Progenitor cell of endocrine pancreas (in vitro differentiated cells): Measurements from ENCODE around the gene HOXA1. TPM values are rescaled to one million over a fixed set of nuclear protein-coding genes. Genes with fewer than 3 reads are reported as not detected.

Experiments
- DNase-seq: peaks from one replicate; pipeline ENCODE4 v3.0.0; 2021; ENCODE audit warnings: low spot score; ENCODE audit not compliant: unreplicated experiment
- H3K27ac Mint-ChIP-seq: 2 replicates; pipeline ENCODE4 v1.8.0; 2021; ENCODE audit warnings: mild to moderate bottlenecking, moderate library complexity, mixed read lengths
- H3K27me3 Mint-ChIP-seq: 2 replicates; pipeline ENCODE4 v1.8.0; 2021; ENCODE audit warnings: mixed read lengths
- H3K36me3 Mint-ChIP-seq: 2 replicates; pipeline ENCODE4 v1.8.0; 2022; ENCODE audit warnings: mixed read lengths; ENCODE audit not compliant: insufficient read depth
- H3K4me1 Mint-ChIP-seq: 2 replicates; pipeline ENCODE4 v1.8.0; 2021; ENCODE audit warnings: low read depth, mixed read lengths
- H3K4me3 Mint-ChIP-seq: 2 replicates; pipeline ENCODE4 v1.8.0; 2021; ENCODE audit warnings: low read depth, mild to moderate bottlenecking, moderate library complexity, mixed read lengths
- H3K9me3 Mint-ChIP-seq: 2 replicates; pipeline ENCODE4 v1.8.0; 2021; ENCODE audit warnings: low read depth, mixed read lengths
- total RNA-seq: library from RNA; stranded (reverse); gene quantifications from 2 replicates; pipeline ENCODE4 v1.2.1, GENCODE V29; 2021
- TF ChIP-seq, protein P1 (sequence below): fragments of 200-600 bp; sonication (generic); IDR thresholded peaks from one replicate; pipeline ENCODE4 v1.5.0; 2021; ENCODE audit warnings: antibody characterized with exemption, mild to moderate bottlenecking; ENCODE audit not compliant: unreplicated experiment

HOXA1 gene
- total RNA-seq, 1 donor from 2014 or later, result 31.2 TPM

GRCh38 chr7:27101171-27101956 is 5.6 kb upstream of the HOXA1 start:
- H3K9me3 Mint-ChIP-seq, result no peaks in the 10 kb centered on the region
- H3K4me1 Mint-ChIP-seq, result peaks cover 70% of the 10 kb centered on the region

GRCh38 chr7:27100694-27101170 is 4.9 kb upstream of the HOXA1 start:
- Mint-ChIP-seq H3K9me3 (no peaks in the 10 kb centered on the region), H3K4me1 (peaks cover 64% of the 10 kb centered on the region), H3K36me3 (peaks cover 22% of the 10 kb centered on the region), H3K27ac (peak overlapping the region; percentile 92), H3K27me3 (no peaks in the 10 kb centered on the region), H3K4me3 (peak overlapping the region; percentile 94)
- no peak for DNase-seq
- TF ChIP-seq, protein P1, sequence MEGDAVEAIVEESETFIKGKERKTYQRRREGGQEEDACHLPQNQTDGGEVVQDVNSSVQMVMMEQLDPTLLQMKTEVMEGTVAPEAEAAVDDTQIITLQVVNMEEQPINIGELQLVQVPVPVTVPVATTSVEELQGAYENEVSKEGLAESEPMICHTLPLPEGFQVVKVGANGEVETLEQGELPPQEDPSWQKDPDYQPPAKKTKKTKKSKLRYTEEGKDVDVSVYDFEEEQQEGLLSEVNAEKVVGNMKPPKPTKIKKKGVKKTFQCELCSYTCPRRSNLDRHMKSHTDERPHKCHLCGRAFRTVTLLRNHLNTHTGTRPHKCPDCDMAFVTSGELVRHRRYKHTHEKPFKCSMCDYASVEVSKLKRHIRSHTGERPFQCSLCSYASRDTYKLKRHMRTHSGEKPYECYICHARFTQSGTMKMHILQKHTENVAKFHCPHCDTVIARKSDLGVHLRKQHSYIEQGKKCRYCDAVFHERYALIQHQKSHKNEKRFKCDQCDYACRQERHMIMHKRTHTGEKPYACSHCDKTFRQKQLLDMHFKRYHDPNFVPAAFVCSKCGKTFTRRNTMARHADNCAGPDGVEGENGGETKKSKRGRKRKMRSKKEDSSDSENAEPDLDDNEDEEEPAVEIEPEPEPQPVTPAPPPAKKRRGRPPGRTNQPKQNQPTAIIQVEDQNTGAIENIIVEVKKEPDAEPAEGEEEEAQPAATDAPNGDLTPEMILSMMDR, result no peak

More at GRCh38 chr7:27101171-27101956, 5.6 kb upstream of the HOXA1 start:
- DNase-seq, result no peak
- Mint-ChIP-seq H3K27ac (peak overlapping the region; percentile 92), H3K4me3 (peak overlapping the region; percentile 94), H3K27me3 (no peaks in the 10 kb centered on the region), H3K36me3 (peaks cover 22% of the 10 kb centered on the region)
- TF ChIP-seq, protein P1, result no peak

DNA sequence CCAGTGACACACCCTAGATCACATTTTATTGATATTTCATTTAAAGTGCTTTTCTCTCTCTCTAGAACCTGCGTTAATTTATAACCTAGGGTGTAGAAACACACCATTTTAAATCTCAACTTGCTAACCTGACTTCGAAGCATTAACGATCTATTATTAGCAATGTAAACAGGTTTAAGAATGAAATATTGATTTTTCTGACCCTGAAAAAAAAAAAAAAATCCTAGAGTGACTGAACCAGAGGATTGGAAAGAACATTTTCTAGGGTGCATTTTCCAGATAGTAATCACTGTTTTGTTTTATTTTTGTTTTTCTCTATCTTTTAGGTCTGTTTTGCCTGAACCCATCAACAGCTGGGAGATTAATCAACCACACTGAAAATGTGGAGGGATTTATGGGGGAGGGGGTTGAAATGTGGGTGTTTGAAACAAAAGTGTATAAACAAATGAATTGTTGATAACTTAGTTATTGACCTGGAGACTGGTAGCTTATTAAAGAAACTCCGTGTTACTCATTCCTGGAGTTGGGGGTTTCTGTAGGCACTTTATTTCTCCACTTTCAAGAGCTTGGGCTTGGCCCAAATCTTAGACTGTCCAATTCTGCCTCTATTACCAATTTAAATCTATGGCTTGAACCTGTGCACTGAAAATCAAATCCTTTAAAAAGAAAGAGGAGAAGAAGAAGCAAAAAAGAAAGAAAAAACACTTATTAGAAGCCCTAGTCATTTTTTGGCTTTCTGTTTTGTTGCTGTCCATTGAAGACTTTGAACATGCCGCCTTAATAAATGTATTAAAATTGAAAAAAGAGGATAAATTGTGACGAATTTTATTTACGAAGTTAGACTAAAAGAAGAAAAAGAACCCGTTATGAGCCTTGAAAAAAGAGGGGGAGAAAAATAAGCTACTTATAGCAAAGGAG is 3.9 kb upstream of the HOXA1 start:
- TF ChIP-seq, protein P1, result no peak
- Mint-ChIP-seq H3K4me1 (peaks cover 57% of the 10 kb centered on the region), H3K27ac (peak overlapping the region; percentile 92), H3K9me3 (no peaks in the 10 kb centered on the region), H3K27me3 (no peaks in the 10 kb centered on the region), H3K36me3 (peaks cover 20% of the 10 kb centered on the region), H3K4me3 (peak overlapping the region; percentile 94)
- no peak for DNase-seq

DNA sequence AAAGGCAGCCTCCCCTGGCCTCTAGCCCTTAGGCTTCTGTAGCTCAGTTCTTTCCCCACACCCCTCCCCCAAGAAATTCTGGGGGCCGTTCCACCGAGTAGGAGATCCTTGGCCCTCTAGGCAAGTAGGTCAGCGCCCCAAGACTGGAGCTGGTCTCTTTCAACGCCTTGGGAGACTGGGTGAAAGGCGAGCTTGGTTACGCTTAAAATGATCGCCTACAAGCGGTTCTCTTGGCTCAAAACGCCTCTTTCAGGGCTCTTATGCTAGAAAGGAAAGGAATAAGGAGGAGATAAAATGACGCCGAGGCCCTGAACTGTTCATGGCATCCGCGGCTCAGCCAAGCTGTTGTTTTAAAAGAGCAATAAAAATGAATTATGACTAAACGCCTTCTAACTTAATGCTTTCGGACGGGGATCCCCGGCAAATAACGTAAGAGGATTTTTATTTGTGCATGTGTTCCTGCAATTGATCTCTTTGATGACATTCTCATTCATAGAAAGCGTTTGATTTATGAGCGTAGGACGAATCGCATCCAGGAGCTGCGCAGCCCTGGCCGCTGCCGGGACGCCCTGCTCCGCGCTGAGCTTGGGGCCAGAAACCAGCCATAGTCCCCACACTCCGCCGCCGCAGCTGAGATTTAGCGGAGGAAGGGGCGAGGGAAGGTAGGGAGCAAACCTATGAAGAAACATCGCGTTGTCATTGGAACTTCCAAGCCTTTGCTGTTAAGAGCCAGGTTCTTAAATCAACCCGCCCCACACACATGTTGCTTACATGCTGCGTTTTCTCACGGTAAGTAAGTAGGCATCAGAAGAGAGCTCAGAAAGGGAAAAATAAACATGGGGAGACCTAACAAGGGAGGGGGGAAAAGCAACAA is 3.0 kb upstream of the HOXA1 start:
- H3K9me3 Mint-ChIP-seq, result no peaks in the 10 kb centered on the region
- H3K27ac Mint-ChIP-seq, result peak overlapping the region; percentile 92
- peaks cover 20% of the 10 kb centered on the region for H3K36me3 Mint-ChIP-seq
- H3K27me3 Mint-ChIP-seq, result no peaks in the 10 kb centered on the region
- H3K4me3 Mint-ChIP-seq, result peak overlapping the region; percentile 94
- TF ChIP-seq, protein P1, result no peak
- peaks cover 59% of the 10 kb centered on the region for H3K4me1 Mint-ChIP-seq
- DNase-seq, result peak; percentile 50
